Type B pancreatic cell (in vitro differentiated cells): ENCODE measurements around the gene FGF14. TPM values are rescaled to one million over a fixed set of nuclear protein-coding genes. Genes with fewer than 3 reads are reported as not detected.

Source experiments
- DNase-seq: peaks from one replicate; pipeline ENCODE4 v3.0.0; 2021; ENCODE audit warnings: mixed read lengths; ENCODE audit not compliant: unreplicated experiment; ENCODE audit errors: extremely low spot score
- H3K27ac Mint-ChIP-seq: 2 replicates; pipeline ENCODE4 v1.8.0; 2021; ENCODE audit warnings: mild to moderate bottlenecking, mixed read lengths
- H3K27me3 Mint-ChIP-seq: 2 replicates; pipeline ENCODE4 v1.8.0; 2021; ENCODE audit warnings: mixed read lengths
- H3K36me3 Mint-ChIP-seq: 2 replicates; pipeline ENCODE4 v1.8.0; 2021; ENCODE audit warnings: mixed read lengths
- H3K4me1 Mint-ChIP-seq: one replicate; pipeline ENCODE4 v1.8.0; 2021; ENCODE audit warnings: mixed read lengths; ENCODE audit not compliant: unreplicated experiment
- H3K4me3 Mint-ChIP-seq: 2 replicates; pipeline ENCODE4 v1.8.0; 2021; ENCODE audit warnings: mild to moderate bottlenecking, mixed read lengths
- H3K9me3 Mint-ChIP-seq: 2 replicates; pipeline ENCODE4 v1.8.0; 2021; ENCODE audit warnings: mixed read lengths
- CTCF ChIP-seq: fragments of 200-600 bp; sonication (generic); conservative IDR thresholded peaks from 2 replicates; pipeline ENCODE4 v1.5.0; 2021; ENCODE audit warnings: antibody characterized with exemption, mild to moderate bottlenecking
- total RNA-seq: library from RNA; stranded (reverse); gene quantifications from 2 replicates; pipeline ENCODE4 v1.2.1, GENCODE V29; 2021; ENCODE audit warnings: low replicate concordance

FGF14 gene
- total RNA-seq, 1 donor from 2014 or later, result 4.2 TPM

GRCh38 chr13:101712026-101712348, 689.9 kb downstream of the FGF14 start:
- no peak overlapping the region for H3K27ac Mint-ChIP-seq
- peaks cover 4% of the 10 kb centered on the region for H3K27me3 Mint-ChIP-seq
- no peak overlapping the region for H3K4me3 Mint-ChIP-seq
- no peaks in the 10 kb centered on the region for H3K9me3 Mint-ChIP-seq
- DNase-seq, result no peak
- H3K36me3 Mint-ChIP-seq, result no peaks in the 10 kb centered on the region
- TF ChIP-seq CTCF, result no peak
- no peaks in the 10 kb centered on the region for H3K4me1 Mint-ChIP-seq

- Mint-ChIP-seq H3K27me3 (peaks cover 4% of the 10 kb centered on the region), H3K36me3 (no peaks in the 10 kb centered on the region)
Measured at GRCh38 chr13:101711307-101712025, 690.4 kb downstream of the FGF14 start.

GRCh38 chr13:101709952-101710351, 691.9 kb downstream of the FGF14 start:
- H3K9me3 Mint-ChIP-seq, result no peaks in the 10 kb centered on the region
- H3K27me3 Mint-ChIP-seq, result peaks cover 4% of the 10 kb centered on the region
- no peak overlapping the region for H3K4me3 Mint-ChIP-seq
- no peak for TF ChIP-seq CTCF
- no peak for DNase-seq
- no peak overlapping the region for H3K27ac Mint-ChIP-seq
- no peaks in the 10 kb centered on the region for H3K36me3 Mint-ChIP-seq
- no peaks in the 10 kb centered on the region for H3K4me1 Mint-ChIP-seq

More at GRCh38 chr13:101711307-101712025, 690.4 kb downstream of the FGF14 start:
- Mint-ChIP-seq H3K4me3 (no peak overlapping the region), H3K27ac (no peak overlapping the region), H3K9me3 (no peaks in the 10 kb centered on the region), H3K4me1 (no peaks in the 10 kb centered on the region)
- DNase-seq, result no peak
- TF ChIP-seq CTCF, result no peak

GRCh38 chr13:101708115-101708514, 693.7 kb downstream of the FGF14 start:
- Mint-ChIP-seq H3K9me3 (no peaks in the 10 kb centered on the region), H3K4me1 (no peaks in the 10 kb centered on the region), H3K36me3 (no peaks in the 10 kb centered on the region), H3K27ac (no peak overlapping the region), H3K27me3 (peaks cover 4% of the 10 kb centered on the region), H3K4me3 (no peak overlapping the region)
- DNase-seq, result no peak
- no peak for TF ChIP-seq CTCF

GRCh38 chr13:101707659-101708058, 694.2 kb downstream of the FGF14 start:
- Mint-ChIP-seq H3K36me3 (no peaks in the 10 kb centered on the region), H3K27me3 (peaks cover 4% of the 10 kb centered on the region), H3K27ac (no peak overlapping the region), H3K4me1 (no peaks in the 10 kb centered on the region), H3K9me3 (no peaks in the 10 kb centered on the region), H3K4me3 (no peak overlapping the region)
- no peak for TF ChIP-seq CTCF
- no peak for DNase-seq
